GM10266 (cell line): ENCODE measurements around the gene ANKZF1.
"Not testable (repeated sequence)": the region's sequence is repeated elsewhere in the genome, so short reads cannot be mapped to it uniquely, and the experiment has no call there.

ENCODE experiments used
- DNase-seq: peaks from one replicate; pipeline ENCODE4 v3.0.0; 2012; ENCODE audit errors: extremely low spot score
- CTCF ChIP-seq: IDR thresholded peaks from 2 replicates; pipeline ENCODE4 v1.5.1; 2012; ENCODE audit warnings: mild to moderate bottlenecking, low read depth; ENCODE audit not compliant: control insufficient read depth, insufficient read depth; ENCODE audit errors: missing control alignments

Gene ANKZF1

GRCh38 chr2:219254590-219255201, 25.1 kb downstream of the ANKZF1 start:
- peak; percentile 45 for DNase-seq
- TF ChIP-seq CTCF, result no peak

GRCh38 chr2:219258942-219259341, 29.3 kb downstream of the ANKZF1 start:
- not testable (repeated sequence) for DNase-seq

DNA sequence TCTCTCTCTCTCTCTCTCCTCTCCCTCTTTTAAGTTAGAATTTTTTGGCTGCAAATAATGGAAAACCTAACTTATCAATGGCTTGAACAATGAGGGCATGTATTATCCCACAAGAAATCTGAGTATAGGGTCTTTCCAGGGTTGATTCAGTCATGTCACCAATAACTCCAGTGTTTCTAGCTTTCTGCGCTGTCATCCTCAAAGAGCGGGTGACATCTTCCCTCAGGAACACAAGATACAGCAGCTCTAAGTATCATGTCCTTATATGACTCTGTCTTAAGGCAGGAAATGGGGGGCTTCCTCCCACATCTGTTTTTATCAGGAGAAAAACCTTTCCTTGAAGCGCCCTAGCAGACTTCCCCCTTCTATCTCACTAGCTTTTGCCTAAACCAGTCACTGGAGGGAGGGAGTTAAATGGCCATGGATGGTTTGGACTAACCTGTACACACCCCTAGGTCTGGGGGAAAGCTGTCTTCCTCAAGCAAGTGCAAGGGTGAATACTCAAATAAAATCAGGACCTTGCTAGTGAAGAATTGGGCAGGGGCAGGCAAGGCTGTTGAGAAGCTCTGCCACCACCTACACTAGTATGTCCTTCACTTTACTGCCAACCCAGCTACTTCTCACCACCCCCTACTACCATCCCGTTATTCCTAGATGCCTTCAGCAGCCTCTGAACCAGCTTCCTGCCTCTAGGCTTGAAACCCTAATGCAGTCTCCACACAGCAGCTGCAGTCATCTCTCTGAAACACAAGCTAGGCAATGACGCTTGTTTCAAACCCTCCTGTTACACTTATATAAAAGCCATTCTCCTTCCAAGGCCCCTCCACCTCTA, 31.6 kb downstream of the ANKZF1 start:
- no peak for TF ChIP-seq CTCF
- no peak for DNase-seq

GRCh38 chr2:219266232-219266631, 36.6 kb downstream of the ANKZF1 start:
- no peak for TF ChIP-seq CTCF
- no peak for DNase-seq

- TF ChIP-seq CTCF, result no peak
- no peak for DNase-seq
These were observed 37.3 kb downstream of the ANKZF1 start for GRCh38 chr2:219266886-219267285.

DNA sequence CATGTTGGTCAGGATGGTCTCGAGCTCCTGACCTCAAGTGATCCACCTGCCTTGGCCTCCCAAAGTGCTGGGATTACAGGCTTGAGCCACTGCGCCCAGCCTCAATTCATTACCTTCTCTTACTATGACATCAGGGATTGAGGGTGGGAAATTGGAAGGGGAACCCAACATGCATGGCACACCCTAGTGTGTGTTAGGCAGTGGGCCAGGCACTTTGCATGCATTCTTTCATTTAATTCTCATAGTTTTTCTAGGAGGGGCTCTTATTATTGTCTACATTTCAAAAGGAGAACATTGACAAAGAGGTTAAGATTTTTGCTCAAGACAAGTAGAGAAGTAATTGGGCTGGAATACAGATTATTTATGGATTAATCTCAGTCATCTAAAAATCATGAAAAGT, 38.7 kb downstream of the ANKZF1 start:
- no peak for TF ChIP-seq CTCF
- no peak for DNase-seq

DNA sequence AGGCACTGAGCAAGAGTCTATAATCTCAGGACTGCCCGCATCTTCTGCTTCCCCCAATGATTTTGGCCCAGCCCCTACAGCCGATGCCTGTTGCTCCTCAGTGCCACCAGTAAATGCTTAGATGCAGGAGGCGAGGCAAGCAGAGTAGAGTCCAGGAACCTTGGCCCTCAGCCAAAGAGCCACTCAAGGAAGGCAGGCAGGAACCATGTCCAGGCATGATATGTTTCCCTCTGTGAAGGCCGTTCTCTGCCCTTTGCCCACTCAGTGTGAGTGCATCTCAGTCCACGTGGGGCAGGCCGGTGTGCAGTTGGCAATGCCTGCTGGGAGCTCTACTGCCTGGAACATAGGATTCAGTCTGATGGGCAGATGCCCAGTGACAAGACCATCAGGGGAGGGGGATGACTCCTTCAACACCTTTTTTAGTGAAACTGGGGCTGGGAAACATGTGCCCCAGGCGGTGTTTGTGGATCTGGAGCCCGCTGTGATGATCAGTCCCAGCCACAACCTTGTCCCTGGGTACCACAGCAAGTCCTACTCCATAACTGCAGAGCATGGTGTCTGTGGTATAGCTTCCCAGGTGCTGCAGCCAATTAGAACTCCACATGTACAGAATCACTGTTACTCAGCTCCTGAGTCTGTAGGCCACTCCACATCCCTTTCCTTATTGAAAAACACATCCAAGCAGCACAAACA, 39.9 kb downstream of the ANKZF1 start:
- no peak for TF ChIP-seq CTCF
- no peak for DNase-seq
